GM12874 (cell line): ENCODE measurements around the gene MTSS2.

ENCODE experiments used
- CTCF ChIP-seq: IDR thresholded peaks from 2 replicates; pipeline ENCODE4 v1.5.1; 2011; ENCODE audit warnings: low read depth, mild to moderate bottlenecking, control low read depth, low read length, moderate library complexity; ENCODE audit not compliant: insufficient read depth

Gene MTSS2

DNA sequence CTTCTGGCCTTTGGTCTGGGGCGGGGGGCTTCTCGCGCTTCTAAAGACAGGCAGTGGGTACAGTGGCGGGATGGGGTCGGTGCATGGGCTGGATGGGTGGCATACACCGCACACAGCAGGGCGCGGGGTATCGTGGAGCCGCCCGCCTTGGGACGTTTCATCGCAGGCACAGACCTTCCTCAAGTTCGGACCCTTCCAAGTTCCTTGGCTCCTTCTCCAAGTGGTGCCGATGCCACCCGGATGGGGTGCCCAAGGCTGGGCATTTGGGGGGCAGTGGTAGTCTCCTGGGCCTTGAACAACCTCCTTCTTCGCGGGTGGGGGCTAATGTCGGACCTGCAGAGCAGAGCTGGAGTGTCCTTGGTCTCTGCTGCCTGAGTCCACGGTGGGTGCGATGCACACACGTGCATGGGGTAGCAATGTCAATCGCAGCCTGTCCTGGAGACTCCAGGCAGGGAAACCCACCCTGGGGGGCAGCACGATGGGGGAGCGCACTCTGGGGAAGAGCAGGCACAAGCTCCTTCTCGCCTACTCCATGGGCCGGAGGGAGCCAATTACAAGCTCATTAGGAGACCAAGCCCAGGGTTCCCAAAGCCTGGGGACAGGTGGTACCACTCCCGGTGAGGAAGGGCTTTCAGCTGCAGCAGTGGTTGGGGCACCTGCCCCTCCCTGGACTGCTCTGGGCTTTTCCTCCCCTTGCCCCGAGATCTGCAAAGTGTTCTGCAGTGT is 686 bp upstream of the MTSS2 start:
- TF ChIP-seq CTCF: no peak

DNA sequence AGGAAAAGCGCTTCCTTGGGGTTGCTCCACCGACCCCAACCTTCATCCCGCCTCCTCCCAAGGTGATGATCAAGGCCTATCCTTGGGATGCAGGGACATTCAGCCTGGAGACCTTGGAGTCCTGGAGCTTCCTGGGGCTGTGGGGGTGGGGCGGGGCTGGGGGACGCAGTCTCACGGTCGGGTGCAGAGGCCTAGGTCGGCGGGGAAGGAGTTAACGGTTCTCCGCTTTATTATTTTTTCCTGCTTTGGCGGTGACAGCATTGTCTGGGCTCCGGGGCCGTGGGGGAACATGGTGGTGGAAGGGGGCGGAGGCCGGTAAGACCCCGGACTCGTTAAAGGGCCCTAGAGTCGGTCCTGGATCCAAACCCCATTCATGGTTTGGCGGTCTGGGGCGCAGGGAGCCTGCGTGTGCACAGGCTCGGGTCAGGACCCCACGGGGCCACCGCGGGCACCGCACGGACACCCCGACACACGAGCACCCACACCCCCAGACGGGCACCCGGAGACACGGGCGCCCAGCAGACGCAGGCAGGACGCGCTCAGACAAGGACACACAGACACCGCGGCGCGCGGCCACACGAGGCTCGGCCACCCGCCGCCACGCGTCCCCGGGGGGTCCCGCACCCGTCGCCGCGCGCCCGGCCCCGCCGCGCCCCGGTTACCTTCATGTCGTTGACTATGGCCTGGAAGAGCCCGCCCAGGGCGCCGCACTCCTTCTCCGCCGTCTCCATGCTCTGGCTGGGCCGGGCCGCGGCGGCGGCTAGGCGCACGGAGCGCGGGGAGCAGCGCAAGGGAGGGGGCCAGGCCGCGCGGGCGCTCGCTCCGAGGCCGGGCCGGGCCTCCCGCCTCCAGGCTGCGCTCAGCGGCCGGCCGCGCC is 554 bp downstream of the MTSS2 start:
- TF ChIP-seq CTCF: no peak

DNA sequence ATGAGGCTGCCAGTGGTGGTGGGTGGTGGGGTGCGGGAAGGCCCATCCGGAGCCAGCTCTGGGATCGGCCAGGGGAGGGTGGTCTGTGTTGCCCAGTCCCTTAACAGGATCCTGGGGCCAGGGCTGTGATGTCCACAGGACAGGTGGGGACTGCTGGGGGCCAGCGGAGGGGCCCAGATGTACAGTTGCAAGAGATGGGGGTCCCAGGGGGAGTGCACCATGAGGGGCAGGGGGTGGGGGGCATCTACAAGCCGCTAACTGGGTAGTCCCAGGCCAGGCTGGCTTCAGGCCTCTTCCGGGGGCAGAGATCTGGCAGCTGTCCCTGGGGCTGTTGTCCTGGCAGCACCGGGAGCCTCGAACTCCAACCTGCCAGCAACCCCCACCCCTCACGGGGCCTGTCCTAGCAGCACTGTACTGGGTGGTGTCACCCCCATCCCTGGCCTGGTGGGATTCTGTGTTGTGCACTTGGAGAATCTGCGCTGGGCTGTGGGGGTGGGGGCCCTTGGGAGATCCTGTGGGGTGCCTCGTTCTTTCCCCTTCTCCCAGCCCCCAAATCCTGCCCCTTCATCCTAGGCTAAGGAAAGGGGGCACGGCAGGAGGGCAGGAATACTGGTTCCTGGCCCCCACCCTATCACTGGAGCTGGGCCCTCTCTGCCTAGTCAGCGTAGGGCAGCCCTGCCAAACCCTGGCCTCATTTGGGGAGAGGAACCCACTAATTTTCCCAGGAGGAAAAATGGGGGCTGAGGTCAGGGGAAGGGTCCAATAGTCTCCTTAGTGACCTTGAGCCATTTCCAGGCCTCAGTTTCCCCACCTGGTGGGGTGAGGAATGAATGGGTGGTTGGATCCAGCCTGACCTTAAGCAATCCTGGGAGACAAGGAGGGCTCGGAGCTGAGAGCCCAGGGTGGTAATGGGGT is 1.4 kb downstream of the MTSS2 start:
- TF ChIP-seq CTCF: no peak

DNA sequence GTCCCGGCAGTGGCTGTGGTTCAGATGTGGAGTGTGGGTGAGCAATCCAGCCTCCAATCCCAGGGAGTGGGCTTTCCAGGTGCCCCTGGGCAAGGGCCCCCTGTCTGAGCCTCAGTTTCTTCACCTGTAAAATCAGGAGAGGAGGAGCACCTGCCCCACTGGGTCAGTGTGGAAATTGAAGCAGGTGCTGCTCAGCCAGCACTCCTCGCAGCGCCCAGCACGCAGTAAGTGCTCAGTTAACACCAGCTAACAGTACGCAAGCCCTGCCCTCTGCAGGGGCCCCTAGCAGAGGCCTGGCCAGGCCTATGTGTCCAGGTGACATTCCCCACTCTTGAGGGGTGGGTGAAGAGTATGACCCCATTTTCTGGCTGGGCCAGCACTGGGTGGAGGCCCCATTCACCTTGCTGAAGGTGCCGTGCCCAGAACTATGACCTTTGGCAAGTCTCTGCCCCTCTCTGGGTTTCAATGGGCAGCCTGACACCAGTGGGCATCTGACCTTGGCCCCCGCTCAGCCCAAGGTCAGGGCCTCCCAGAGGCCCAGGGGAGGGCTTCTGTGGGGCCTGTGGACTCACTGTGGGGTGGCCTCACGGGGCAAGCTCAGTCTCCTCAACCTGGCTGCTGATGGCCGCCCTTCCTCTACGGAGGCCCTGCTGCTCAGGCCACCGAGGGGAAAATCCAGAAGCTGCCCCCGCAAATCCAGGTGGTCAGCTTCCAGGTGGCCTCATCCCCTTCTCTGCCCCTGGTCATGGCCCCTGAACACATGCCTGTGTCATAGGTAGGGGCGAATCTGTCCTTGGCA is 2.5 kb downstream of the MTSS2 start:
- TF ChIP-seq CTCF: no peak

- no peak for TF ChIP-seq CTCF
Observed at GRCh38 chr16:70682239-70683145, 3.4 kb downstream of the MTSS2 start.

- no peak for TF ChIP-seq CTCF
Observed at GRCh38 chr16:70681382-70682238, 4.2 kb downstream of the MTSS2 start.
